ENCODE measurements around the gene NTRK2. TPM values are rescaled to one million over a fixed set of nuclear protein-coding genes. Genes with fewer than 3 reads are reported as not detected.

Gene NTRK2
- total RNA-seq, 1 donor from 2014 or later, result 4.6 TPM

GRCh38 chr9:84759300-84759750 lies 89.8 kb downstream of the NTRK2 start:
- no peak for TF ChIP-seq EZH2 (IDR thresholded peaks at IDR 0.05; ENCODE audit: insufficient read depth, low read length)
- TF ChIP-seq, protein P1, sequence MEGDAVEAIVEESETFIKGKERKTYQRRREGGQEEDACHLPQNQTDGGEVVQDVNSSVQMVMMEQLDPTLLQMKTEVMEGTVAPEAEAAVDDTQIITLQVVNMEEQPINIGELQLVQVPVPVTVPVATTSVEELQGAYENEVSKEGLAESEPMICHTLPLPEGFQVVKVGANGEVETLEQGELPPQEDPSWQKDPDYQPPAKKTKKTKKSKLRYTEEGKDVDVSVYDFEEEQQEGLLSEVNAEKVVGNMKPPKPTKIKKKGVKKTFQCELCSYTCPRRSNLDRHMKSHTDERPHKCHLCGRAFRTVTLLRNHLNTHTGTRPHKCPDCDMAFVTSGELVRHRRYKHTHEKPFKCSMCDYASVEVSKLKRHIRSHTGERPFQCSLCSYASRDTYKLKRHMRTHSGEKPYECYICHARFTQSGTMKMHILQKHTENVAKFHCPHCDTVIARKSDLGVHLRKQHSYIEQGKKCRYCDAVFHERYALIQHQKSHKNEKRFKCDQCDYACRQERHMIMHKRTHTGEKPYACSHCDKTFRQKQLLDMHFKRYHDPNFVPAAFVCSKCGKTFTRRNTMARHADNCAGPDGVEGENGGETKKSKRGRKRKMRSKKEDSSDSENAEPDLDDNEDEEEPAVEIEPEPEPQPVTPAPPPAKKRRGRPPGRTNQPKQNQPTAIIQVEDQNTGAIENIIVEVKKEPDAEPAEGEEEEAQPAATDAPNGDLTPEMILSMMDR (IDR thresholded peaks at IDR 0.05; ENCODE audit: insufficient read depth, low read depth, low read length), result no peak
- Mint-ChIP-seq H3K4me3 (ENCODE audit: unreplicated experiment) (no peak overlapping the region), H3K27ac (ENCODE audit: unreplicated experiment) (no peak overlapping the region), H3K27me3 (ENCODE audit: low read depth, unreplicated experiment) (no peaks in the 10 kb centered on the region), H3K4me1 (ENCODE audit: low read depth, unreplicated experiment) (peaks cover 25% of the 10 kb centered on the region), H3K36me3 (ENCODE audit: low read depth, unreplicated experiment) (peaks cover 5% of the 10 kb centered on the region), H3K9me3 (ENCODE audit: unreplicated experiment) (peaks cover 6% of the 10 kb centered on the region)
- no peak overlapping the region for H3K27ac ChIP-seq (ENCODE audit: low read depth, low read length)
- no peak overlapping the region for H3K9ac ChIP-seq (ENCODE audit: low read length)
- no peak for FAIRE-seq
- H4K20me1 ChIP-seq (ENCODE audit: insufficient read depth, low read length), result no peaks in the 10 kb centered on the region
- H3K9me3 ChIP-seq (ENCODE audit: insufficient read depth, low read depth, low read length), result no peaks in the 10 kb centered on the region
- no peak overlapping the region for H3K4me2 ChIP-seq (ENCODE audit: low read length)
- H3K27me3 ChIP-seq (ENCODE audit: insufficient read depth, low read length), result no peaks in the 10 kb centered on the region
- no peaks in the 10 kb centered on the region for H3K36me3 ChIP-seq (ENCODE audit: insufficient read depth, low read length)
- no peak for DNase-seq (ENCODE audit: low read depth)
- no peak overlapping the region for H3K4me3 ChIP-seq (ENCODE audit: insufficient read depth, low read depth, low read length)
- H3K4me1 ChIP-seq (ENCODE audit: insufficient read depth, low read length), result peaks cover 8% of the 10 kb centered on the region
- H2AFZ ChIP-seq (ENCODE audit: low read depth, low read length), result no peak overlapping the region
- no peaks in the 10 kb centered on the region for H3K79me2 ChIP-seq (ENCODE audit: insufficient read depth, low read length)

DNA sequence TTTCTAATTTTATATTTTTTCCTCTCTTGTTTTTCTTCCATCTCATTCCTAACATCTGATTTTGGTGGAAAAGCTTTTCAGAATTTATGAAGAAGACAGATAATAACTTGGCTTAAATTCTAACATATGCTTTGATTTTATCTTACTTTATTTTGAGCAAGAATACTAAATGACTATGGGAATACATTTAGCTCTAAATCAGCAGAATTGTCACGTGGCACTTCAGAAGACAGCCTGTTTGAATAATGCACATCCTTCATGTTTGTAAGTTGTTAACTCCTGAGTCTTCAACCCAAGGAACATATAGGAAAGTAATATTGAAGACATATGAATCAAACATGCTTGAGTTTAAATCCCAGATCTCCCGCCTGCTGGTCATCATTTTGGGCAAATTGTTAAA lies 90.3 kb downstream of the NTRK2 start:
- H2AFZ ChIP-seq (ENCODE audit: low read depth, low read length), result no peak overlapping the region
- no peak overlapping the region for H3K4me2 ChIP-seq (ENCODE audit: low read length)
- H3K4me1 ChIP-seq (ENCODE audit: insufficient read depth, low read length), result peaks cover 5% of the 10 kb centered on the region
- no peaks in the 10 kb centered on the region for H3K36me3 ChIP-seq (ENCODE audit: insufficient read depth, low read length)
- H3K9me3 ChIP-seq (ENCODE audit: insufficient read depth, low read depth, low read length), result no peaks in the 10 kb centered on the region
- Mint-ChIP-seq H3K27me3 (ENCODE audit: low read depth, unreplicated experiment) (no peaks in the 10 kb centered on the region), H3K9me3 (ENCODE audit: unreplicated experiment) (peaks cover 6% of the 10 kb centered on the region), H3K27ac (ENCODE audit: unreplicated experiment) (no peak overlapping the region), H3K4me3 (ENCODE audit: unreplicated experiment) (no peak overlapping the region), H3K4me1 (ENCODE audit: low read depth, unreplicated experiment) (peaks cover 21% of the 10 kb centered on the region), H3K36me3 (ENCODE audit: low read depth, unreplicated experiment) (peaks cover 5% of the 10 kb centered on the region)
- no peaks in the 10 kb centered on the region for H4K20me1 ChIP-seq (ENCODE audit: insufficient read depth, low read length)
- TF ChIP-seq EZH2 (IDR thresholded peaks at IDR 0.05; ENCODE audit: insufficient read depth, low read length), result no peak
- TF ChIP-seq, protein P1 (IDR thresholded peaks at IDR 0.05; ENCODE audit: insufficient read depth, low read depth, low read length), result no peak
- H3K79me2 ChIP-seq (ENCODE audit: insufficient read depth, low read length), result no peaks in the 10 kb centered on the region
- no peak overlapping the region for H3K4me3 ChIP-seq (ENCODE audit: insufficient read depth, low read depth, low read length)
- H3K27ac ChIP-seq (ENCODE audit: low read depth, low read length), result no peak overlapping the region
- DNase-seq (ENCODE audit: low read depth), result no peak
- no peaks in the 10 kb centered on the region for H3K27me3 ChIP-seq (ENCODE audit: insufficient read depth, low read length)
- no peak for FAIRE-seq
- no peak overlapping the region for H3K9ac ChIP-seq (ENCODE audit: low read length)

GRCh38 chr9:84761137-84761808 lies 91.7 kb downstream of the NTRK2 start:
- Histone ChIP-seq H3K79me2 (ENCODE audit: insufficient read depth, low read length) (no peaks in the 10 kb centered on the region), H4K20me1 (ENCODE audit: insufficient read depth, low read length) (no peaks in the 10 kb centered on the region), H3K9me3 (ENCODE audit: insufficient read depth, low read depth, low read length) (no peaks in the 10 kb centered on the region), H3K4me1 (ENCODE audit: insufficient read depth, low read length) (no peaks in the 10 kb centered on the region), H3K27ac (ENCODE audit: low read depth, low read length) (no peak overlapping the region), H2AFZ (ENCODE audit: low read depth, low read length) (no peak overlapping the region), H3K9ac (ENCODE audit: low read length) (no peak overlapping the region), H3K27me3 (ENCODE audit: insufficient read depth, low read length) (no peaks in the 10 kb centered on the region), H3K4me3 (ENCODE audit: insufficient read depth, low read depth, low read length) (no peak overlapping the region), H3K36me3 (ENCODE audit: insufficient read depth, low read length) (no peaks in the 10 kb centered on the region), H3K4me2 (ENCODE audit: low read length) (no peak overlapping the region)
- no peak for FAIRE-seq
- Mint-ChIP-seq H3K4me1 (ENCODE audit: low read depth, unreplicated experiment) (peaks cover 12% of the 10 kb centered on the region), H3K4me3 (ENCODE audit: unreplicated experiment) (no peak overlapping the region), H3K9me3 (ENCODE audit: unreplicated experiment) (peaks cover 6% of the 10 kb centered on the region), H3K36me3 (ENCODE audit: low read depth, unreplicated experiment) (peaks cover 5% of the 10 kb centered on the region), H3K27ac (ENCODE audit: unreplicated experiment) (peak overlapping the region; percentile 91), H3K27me3 (ENCODE audit: low read depth, unreplicated experiment) (no peaks in the 10 kb centered on the region)
- no peak for DNase-seq (ENCODE audit: low read depth)
- TF ChIP-seq, protein P1 (IDR thresholded peaks at IDR 0.05; ENCODE audit: insufficient read depth, low read depth, low read length), result no peak
- no peak for TF ChIP-seq EZH2 (IDR thresholded peaks at IDR 0.05; ENCODE audit: insufficient read depth, low read length)
